B cell (primary cell): ENCODE results near the gene RGS19. TPM values are rescaled to one million over a fixed set of nuclear protein-coding genes. Genes with fewer than 3 reads are reported as not detected.
A peak's percentile ranks its signal among the peaks of the same experiment; 100 is the strongest.

ENCODE experiments used
- ATAC-seq: fragments of 200-7000 bp; cut with Tn5 transposase; one replicate; pipeline ENCODE4 v1.10.0; 2021; ENCODE audit warnings: low read depth, mild to moderate bottlenecking, moderate number of reproducible peaks, moderate library complexity
- CTCF ChIA-PET: fragments of 350-600 bp; sonication (Branson Sonifier 250); formaldehyde crosslinking; loops from one replicate; lab custom pipeline; 2021; ENCODE audit warnings: antibody characterized with exemption, inconsistent platforms; lab: Charles Lee
- POLR2A ChIA-PET: fragments of 350-600 bp; sonication (Branson Sonifier 250); formaldehyde crosslinking; loops from one replicate; lab custom pipeline; 2021; ENCODE audit warnings: antibody characterized with exemption; lab: Charles Lee
- DNase-seq: peaks from one replicate; pipeline ENCODE4 v3.0.0; 2013
- H2AFZ ChIP-seq: 2 replicates; pipeline ENCODE4 v1.6.1; 2012; ENCODE audit warnings: mild to moderate bottlenecking, low read depth, low read length; ENCODE audit not compliant: insufficient read depth, poor library complexity, severe bottlenecking
- H3K27ac ChIP-seq, 2 donors: 1 replicate in 1 of 2; 2 replicates in 1 of 2; pipeline ENCODE4 v1.5.1; 2012 to 2013; ENCODE audit warnings: low read length in 2 of 2, mild to moderate bottlenecking in 2 of 2, moderate library complexity in 1 of 2
- H3K27me3 ChIP-seq, 4 experiments: fragments of 200-600 bp in 1 of 4; sonication (generic) in 1 of 4; replicated peaks in 1 of 4; 1 replicate in 2 of 4; 2 replicates in 2 of 4; pipeline versions ENCODE4 v1.6.1 to v1.7.0; 2013 to 2016; ENCODE audit warnings: low read length in 3 of 4, mild to moderate bottlenecking in 2 of 4, mixed read lengths in 1 of 4, moderate library complexity in 1 of 4; ENCODE audit not compliant: insufficient read depth in 4 of 4, control insufficient read depth in 3 of 4; ENCODE audit errors: control extremely low read depth in 1 of 4
- H3K36me3 ChIP-seq, 2 experiments: replicated peaks in 1 of 2; 1 replicate in 1 of 2; 2 replicates in 1 of 2; pipeline versions ENCODE4 v1.6.1 to v1.7.1; 2013; ENCODE audit warnings: low read length in 1 of 2; ENCODE audit not compliant: insufficient read depth in 2 of 2, control insufficient read depth in 1 of 2; ENCODE audit errors: control extremely low read depth in 1 of 2, extremely low read depth in 1 of 2
- H3K4me1 ChIP-seq, 2 donors: fragments of 200-600 bp in 1 of 2; sonication (generic) in 1 of 2; 1 replicate in 1 of 2; 2 replicates in 1 of 2; pipeline versions ENCODE4 v1.5.1 to v1.6.1; 2013 to 2017; ENCODE audit warnings: low read length in 2 of 2; ENCODE audit not compliant: control insufficient read depth in 2 of 2, insufficient read depth in 2 of 2
- H3K4me2 ChIP-seq: replicated peaks from 2 replicates; pipeline ENCODE3; 2012; ENCODE audit warnings: mild to moderate bottlenecking, low read depth, low read length; ENCODE audit not compliant: poor library complexity, severe bottlenecking
- H3K4me3 ChIP-seq, 5 experiments: fragments of 200-600 bp in 1 of 5; sonication (generic) in 1 of 5; 1 replicate in 3 of 5; 2 replicates in 2 of 5; pipeline versions ENCODE4 v1.5.1 to v1.7.0; 2011 to 2016; ENCODE audit warnings: low read length in 4 of 5, mild to moderate bottlenecking in 4 of 5, low read depth in 2 of 5, control low read depth in 1 of 5, moderate library complexity in 1 of 5; ENCODE audit not compliant: insufficient read depth in 1 of 5; ENCODE audit errors: control extremely low read depth in 1 of 5, extremely low read depth in 1 of 5
- H3K79me2 ChIP-seq: fragments of 200-600 bp; sonication (generic); one replicate; pipeline ENCODE4 v1.6.0; 2016; ENCODE audit warnings: low read length; ENCODE audit not compliant: control insufficient read depth, insufficient read depth
- H3K9ac ChIP-seq: fragments of 200-600 bp; sonication (generic); 2 replicates; pipeline ENCODE4 v1.6.1; 2017; ENCODE audit warnings: mild to moderate bottlenecking, low read length, moderate library complexity
- H3K9me3 ChIP-seq, 3 donors: one replicate each; pipeline versions ENCODE4 v1.6.1 to v1.7.1; 2013; ENCODE audit warnings: low read length in 2 of 3; ENCODE audit not compliant: control insufficient read depth in 2 of 3, insufficient read depth in 1 of 3; ENCODE audit errors: control extremely low read depth in 1 of 3
- H4K20me1 ChIP-seq: 2 replicates; pipeline ENCODE4 v1.6.0; 2012; ENCODE audit warnings: mild to moderate bottlenecking, low read length; ENCODE audit not compliant: insufficient read depth, control insufficient read depth, poor library complexity, severe bottlenecking
- H3K27ac Mint-ChIP-seq: one replicate; pipeline ENCODE4 v1.8.0; 2021; ENCODE audit warnings: mixed read lengths
- H3K27me3 Mint-ChIP-seq: one replicate; pipeline ENCODE4 v1.8.0; 2021; ENCODE audit warnings: mixed read lengths
- H3K4me1 Mint-ChIP-seq: one replicate; pipeline ENCODE4 v1.8.0; 2021; ENCODE audit warnings: mixed read lengths
- H3K4me3 Mint-ChIP-seq: one replicate; pipeline ENCODE4 v1.8.0; 2021; ENCODE audit warnings: mixed read lengths
- H3K9me3 Mint-ChIP-seq: one replicate; pipeline ENCODE4 v1.8.0; 2022; ENCODE audit warnings: mixed read lengths; ENCODE audit not compliant: insufficient read depth
- CTCF ChIP-seq: fragments of 200-600 bp; IDR thresholded peaks from one replicate; pipeline ENCODE4 v1.8.0; 2022; ENCODE audit warnings: antibody characterized with exemption, mild to moderate bottlenecking
- EZH2 ChIP-seq: IDR thresholded peaks from 2 replicates; pipeline ENCODE4 v1.6.1; 2012; ENCODE audit warnings: borderline replicate concordance, low read depth, mild to moderate bottlenecking, moderate library complexity, low read length; ENCODE audit not compliant: insufficient read depth, poor library complexity, severe bottlenecking
- WGBS: methylation state at CpG from one replicate; pipeline ENCODE4 v1.1.5; 2013; ENCODE audit warnings: missing lambda C conversion rate; ENCODE audit not compliant: insufficient coverage; 5-methylcytosine and 5-hydroxymethylcytosine counted together
- intact Hi-C: fragments of 100-400 bp; cut with micrococcal nuclease; formaldehyde crosslinking; loops from one replicate; pipeline ENCODE4 v1.10.0; 2022
- polyA plus RNA-seq: library from polyadenylated mRNA; depleted of rRNA; stranded (reverse); fragments of >200 nt; gene quantifications from 2 replicates; pipeline ENCODE4 v1.2.3, GENCODE V29; 2012
- total RNA-seq, 2 donors: library from RNA; stranded (reverse); fragments of 120-200 nt in 1 of 2; gene quantifications; 1 replicate in 1 of 2; 2 replicates in 1 of 2; pipeline versions ENCODE4 v1.2.3 to v1.2.4, GENCODE V29; 2013 to 2022

Gene RGS19
- total and polyA plus RNA-seq, 2 donors (not counting 1 experiment from before 2014, with no cell fraction given): 69.4 to 203 TPM

DNA sequence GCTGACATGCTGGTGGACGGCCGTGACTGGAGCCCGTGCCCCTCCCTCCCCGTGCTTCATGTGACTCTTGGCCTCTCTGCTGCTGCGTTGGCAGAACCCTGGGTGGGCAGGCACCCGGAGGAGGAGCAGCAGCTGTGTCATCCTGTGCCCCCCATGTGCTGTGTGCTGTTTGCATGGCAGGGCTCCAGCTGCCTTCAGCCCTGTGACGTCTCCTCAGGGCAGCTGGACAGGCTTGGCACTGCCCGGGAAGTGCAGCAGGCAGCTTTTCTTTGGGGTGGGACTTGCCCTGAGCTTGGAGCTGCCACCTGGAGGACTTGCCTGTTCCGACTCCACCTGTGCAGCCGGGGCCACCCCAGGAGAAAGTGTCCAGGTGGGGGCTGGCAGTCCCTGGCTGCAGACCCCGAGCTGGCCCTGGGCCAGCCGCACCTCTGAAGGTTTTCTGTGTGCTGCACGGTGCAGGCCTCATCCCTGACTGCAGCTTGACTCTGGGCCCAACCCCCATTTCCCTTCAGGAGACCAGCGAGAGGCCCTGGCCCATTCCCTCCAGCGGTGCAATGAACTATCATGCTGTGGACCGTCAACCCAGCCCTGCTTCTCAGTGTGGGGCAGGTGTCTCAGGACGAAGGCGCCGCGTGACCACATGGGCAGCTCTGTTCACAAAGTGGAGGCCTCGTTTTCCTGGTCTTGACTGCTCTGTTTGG, 19.9 kb upstream of the RGS19 start:
- intact Hi-C loops: no loop called here
- ATAC-seq (no peak), DNase-seq (no peak)
- Mint-ChIP-seq H3K4me1 (peaks cover 49% of the 10 kb centered on the region), H3K9me3 (peaks cover 3% of the 10 kb centered on the region), H3K27me3 (no peaks in the 10 kb centered on the region), H3K27ac (peak overlapping the region; percentile 95), H3K4me3 (no peak overlapping the region)
- Histone ChIP-seq H3K9ac (no peak overlapping the region), H3K27me3 (peaks cover 0 to 21% (median 5%) of the 10 kb centered on the region in 4 experiments), H4K20me1 (no peaks in the 10 kb centered on the region), H3K36me3 (peaks cover 0 to 16% of the 10 kb centered on the region in 2 experiments), H3K79me2 (peaks cover 5% of the 10 kb centered on the region), H2AFZ (no peak overlapping the region), H3K27ac (peak overlapping the region in 1 of 2 donors; percentile 89), H3K4me2 (peak overlapping the region; percentile 87), H3K4me3 (no peak overlapping the region), H3K9me3 (peaks cover 0 to 4% (median 0%) of the 10 kb centered on the region in 3 donors), H3K4me1 (peaks cover 26 to 46% of the 10 kb centered on the region in 2 donors)
- TF ChIP-seq EZH2: no peak
- TF ChIP-seq CTCF: no peak
- POLR2A ChIA-PET: interaction anchor here (1.0 to 2.4 kb wide), 6 partner anchors 12 to 458 kb away, joined by 3 to 24 read pairs (median 4); partner anchors contain the start of genes LKAAEAR1 and UCKL1
- CTCF ChIA-PET: interaction anchor here (1.1 to 5.8 kb wide), 9 partner anchors 9 to 59 kb away, joined by 3 to 76 read pairs (median 8); partner anchors contain the start of genes LKAAEAR1, OPRL1 and RGS19
- 96% methylated on average over 17 of the region's 21 CpGs for WGBS
